ENCODE measurements around the gene CTDSPL.

Gene CTDSPL

DNA sequence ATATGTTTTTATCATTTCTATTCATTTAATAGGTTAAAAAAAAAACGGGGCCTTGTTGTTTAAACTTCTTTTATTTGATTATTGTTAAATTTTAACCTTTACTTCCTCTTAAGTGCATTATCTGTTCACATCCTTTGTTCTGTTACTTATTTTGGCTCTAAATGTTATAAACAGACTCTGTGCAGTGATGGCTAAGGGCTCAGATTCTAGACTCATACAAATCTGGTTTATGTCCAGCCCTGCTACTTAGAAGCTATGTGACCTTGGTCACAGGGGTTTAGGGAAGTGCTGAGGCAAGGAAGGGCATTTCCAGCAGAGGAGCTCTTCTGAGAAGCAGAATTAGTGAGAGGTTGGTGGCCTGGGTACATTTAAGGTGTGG is 73.6 kb downstream of the CTDSPL start:
- no peak overlapping the region for H3K4me3 Mint-ChIP-seq
- ATAC-seq (replicated peaks; ENCODE audit: extremely low read depth, poor library complexity, severe bottlenecking) (no peak), DNase-seq (ENCODE audit: low spot score in 2 of 2) (no peak)
- H3K9me3 Mint-ChIP-seq, result no peaks in the 10 kb centered on the region
- H3K36me3 Mint-ChIP-seq (ENCODE audit: insufficient read depth), result no peaks in the 10 kb centered on the region
- H3K27me3 Mint-ChIP-seq, result peaks cover 38% of the 10 kb centered on the region
- no peak overlapping the region for H3K27ac Mint-ChIP-seq (ENCODE audit: low read depth)
- H3K4me1 Mint-ChIP-seq, result no peaks in the 10 kb centered on the region

DNA sequence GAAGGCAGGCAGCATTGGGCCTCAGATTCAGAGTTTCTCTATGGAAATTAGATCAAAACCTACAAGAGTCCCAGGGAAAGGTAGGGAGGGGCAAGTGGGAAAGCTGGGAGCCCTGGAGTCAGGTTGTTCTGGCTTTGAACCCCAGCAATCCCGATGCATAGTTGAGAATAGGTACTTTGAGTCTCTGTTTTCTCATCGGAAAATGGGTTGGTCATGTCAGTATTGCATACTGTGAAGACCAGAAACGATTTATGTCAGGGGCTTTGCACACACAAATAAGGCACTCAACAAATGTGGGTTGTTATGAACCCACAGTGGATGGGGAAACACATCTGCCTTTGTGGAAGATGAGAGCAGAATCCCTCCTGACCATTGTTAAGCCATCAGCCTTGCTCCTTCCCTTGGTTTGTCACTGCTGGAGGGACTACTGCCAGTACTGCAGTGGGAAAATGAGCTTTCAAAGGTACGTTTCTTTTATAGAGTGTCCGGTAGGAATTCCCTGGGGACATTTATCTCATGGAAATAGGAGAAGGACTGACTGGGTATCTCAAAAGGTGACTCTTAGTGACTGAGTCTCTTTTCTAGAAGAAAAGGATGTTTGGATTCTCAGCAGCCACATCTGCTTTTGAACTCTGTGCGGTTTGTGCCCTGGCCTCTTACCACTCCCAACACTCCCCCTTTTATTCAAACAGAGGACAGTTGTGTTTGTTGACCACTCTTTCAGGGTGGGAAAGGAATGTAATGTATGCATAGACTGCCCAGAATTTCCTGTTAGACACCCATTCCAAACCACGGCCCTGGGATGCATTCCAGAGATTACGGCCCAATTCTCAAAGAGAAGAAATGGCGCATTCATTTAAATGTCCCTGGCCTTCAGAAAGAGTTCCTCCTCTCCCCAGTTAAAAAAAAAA is 74.3 kb downstream of the CTDSPL start:
- ATAC-seq (replicated peaks; ENCODE audit: extremely low read depth, poor library complexity, severe bottlenecking) (no peak), DNase-seq (ENCODE audit: low spot score in 2 of 2) (no peak)
- H3K4me1 Mint-ChIP-seq, result no peaks in the 10 kb centered on the region
- no peak overlapping the region for H3K4me3 Mint-ChIP-seq
- H3K36me3 Mint-ChIP-seq (ENCODE audit: insufficient read depth), result no peaks in the 10 kb centered on the region
- peaks cover 38% of the 10 kb centered on the region for H3K27me3 Mint-ChIP-seq
- no peaks in the 10 kb centered on the region for H3K9me3 Mint-ChIP-seq
- H3K27ac Mint-ChIP-seq (ENCODE audit: low read depth), result no peak overlapping the region

DNA sequence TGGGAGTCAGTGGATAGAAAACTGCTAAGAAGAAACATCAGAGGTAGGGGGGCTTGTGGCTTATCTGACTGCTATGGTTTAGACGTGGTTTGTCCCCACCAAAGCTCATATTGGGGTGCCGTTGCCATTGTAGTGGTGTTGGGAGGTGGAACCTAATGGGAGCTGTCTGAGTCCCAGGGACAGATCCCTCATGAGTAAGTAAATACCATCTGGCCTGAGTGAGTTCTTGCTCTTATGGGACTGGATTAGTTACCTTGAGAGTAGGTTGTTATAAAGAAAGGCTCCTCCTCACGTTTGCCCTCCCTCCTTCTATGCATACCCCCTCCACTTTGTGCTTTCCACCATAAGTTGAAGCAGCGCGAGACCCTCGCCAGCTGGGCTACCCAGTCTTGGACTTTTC is 75.5 kb downstream of the CTDSPL start:
- H3K27ac Mint-ChIP-seq (ENCODE audit: low read depth), result no peak overlapping the region
- H3K4me1 Mint-ChIP-seq, result no peaks in the 10 kb centered on the region
- no peaks in the 10 kb centered on the region for H3K36me3 Mint-ChIP-seq (ENCODE audit: insufficient read depth)
- ATAC-seq (replicated peaks; ENCODE audit: extremely low read depth, poor library complexity, severe bottlenecking) (no peak), DNase-seq (ENCODE audit: low spot score in 2 of 2) (no peak)
- no peaks in the 10 kb centered on the region for H3K9me3 Mint-ChIP-seq
- H3K27me3 Mint-ChIP-seq, result peaks cover 26% of the 10 kb centered on the region
- H3K4me3 Mint-ChIP-seq, result no peak overlapping the region

DNA sequence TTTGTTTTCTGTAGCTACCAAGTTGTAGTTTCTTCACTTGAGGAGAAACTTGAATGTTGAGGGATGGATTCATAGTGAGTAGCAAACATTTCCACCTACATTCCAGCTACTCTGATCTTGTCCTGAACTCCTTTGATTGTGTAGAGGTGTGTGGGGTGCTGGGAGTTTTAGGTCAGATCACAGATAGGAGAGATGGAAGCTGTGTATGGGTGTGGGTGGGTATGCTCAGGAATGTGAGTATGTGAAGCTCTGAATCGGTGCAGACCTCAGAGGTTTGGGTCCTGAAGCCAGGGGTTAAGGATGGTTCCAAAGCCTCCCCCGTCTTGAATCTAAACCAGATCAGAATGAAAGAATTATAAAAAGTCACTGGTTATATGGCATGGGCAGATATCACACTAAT is 76.3 kb downstream of the CTDSPL start:
- DNase-seq (ENCODE audit: low spot score in 2 of 2) (no peak), ATAC-seq (replicated peaks; ENCODE audit: extremely low read depth, poor library complexity, severe bottlenecking) (no peak)
- H3K36me3 Mint-ChIP-seq (ENCODE audit: insufficient read depth), result no peaks in the 10 kb centered on the region
- H3K27me3 Mint-ChIP-seq, result peaks cover 24% of the 10 kb centered on the region
- no peak overlapping the region for H3K27ac Mint-ChIP-seq (ENCODE audit: low read depth)
- H3K9me3 Mint-ChIP-seq, result no peaks in the 10 kb centered on the region
- no peak overlapping the region for H3K4me3 Mint-ChIP-seq
- no peaks in the 10 kb centered on the region for H3K4me1 Mint-ChIP-seq

DNA sequence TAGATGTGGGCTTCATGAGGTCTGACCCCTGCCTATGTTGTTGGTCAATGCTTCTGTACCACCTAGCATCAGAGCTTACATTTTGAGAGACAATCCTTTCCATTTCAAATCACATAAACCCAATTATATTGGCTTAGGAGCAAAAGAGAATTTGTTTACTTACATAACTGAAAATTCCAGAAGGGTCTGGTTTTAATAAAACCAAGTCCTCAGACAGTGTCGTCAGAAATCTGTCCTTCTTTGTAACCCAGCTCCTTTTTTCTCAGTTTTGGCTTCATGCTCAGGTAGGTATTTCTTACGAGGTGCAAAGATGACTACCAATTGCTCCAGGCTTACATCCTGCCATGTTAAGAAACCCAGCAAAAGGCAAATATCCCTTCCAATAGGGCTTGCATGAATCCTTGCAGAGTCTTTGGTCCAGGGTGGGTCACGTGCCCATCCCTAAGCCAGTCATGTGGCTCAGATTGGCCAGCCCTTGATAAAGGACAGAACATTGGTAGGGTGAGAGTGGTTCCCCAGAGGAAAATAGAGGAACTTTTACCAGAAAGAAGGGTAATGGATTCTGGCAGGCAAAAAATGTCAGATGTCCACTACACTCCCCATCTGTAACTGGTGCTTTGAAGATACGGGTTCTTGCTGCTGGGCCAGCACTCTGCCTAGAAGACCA is 78.7 kb downstream of the CTDSPL start:
- Mint-ChIP-seq H3K4me3 (no peak overlapping the region), H3K27ac (ENCODE audit: low read depth) (no peak overlapping the region), H3K36me3 (ENCODE audit: insufficient read depth) (no peaks in the 10 kb centered on the region), H3K4me1 (no peaks in the 10 kb centered on the region), H3K9me3 (no peaks in the 10 kb centered on the region), H3K27me3 (peaks cover 19% of the 10 kb centered on the region)
- DNase-seq (ENCODE audit: low spot score in 2 of 2), result no peak
- ATAC-seq (replicated peaks; ENCODE audit: extremely low read depth, poor library complexity, severe bottlenecking), result no peak

DNA sequence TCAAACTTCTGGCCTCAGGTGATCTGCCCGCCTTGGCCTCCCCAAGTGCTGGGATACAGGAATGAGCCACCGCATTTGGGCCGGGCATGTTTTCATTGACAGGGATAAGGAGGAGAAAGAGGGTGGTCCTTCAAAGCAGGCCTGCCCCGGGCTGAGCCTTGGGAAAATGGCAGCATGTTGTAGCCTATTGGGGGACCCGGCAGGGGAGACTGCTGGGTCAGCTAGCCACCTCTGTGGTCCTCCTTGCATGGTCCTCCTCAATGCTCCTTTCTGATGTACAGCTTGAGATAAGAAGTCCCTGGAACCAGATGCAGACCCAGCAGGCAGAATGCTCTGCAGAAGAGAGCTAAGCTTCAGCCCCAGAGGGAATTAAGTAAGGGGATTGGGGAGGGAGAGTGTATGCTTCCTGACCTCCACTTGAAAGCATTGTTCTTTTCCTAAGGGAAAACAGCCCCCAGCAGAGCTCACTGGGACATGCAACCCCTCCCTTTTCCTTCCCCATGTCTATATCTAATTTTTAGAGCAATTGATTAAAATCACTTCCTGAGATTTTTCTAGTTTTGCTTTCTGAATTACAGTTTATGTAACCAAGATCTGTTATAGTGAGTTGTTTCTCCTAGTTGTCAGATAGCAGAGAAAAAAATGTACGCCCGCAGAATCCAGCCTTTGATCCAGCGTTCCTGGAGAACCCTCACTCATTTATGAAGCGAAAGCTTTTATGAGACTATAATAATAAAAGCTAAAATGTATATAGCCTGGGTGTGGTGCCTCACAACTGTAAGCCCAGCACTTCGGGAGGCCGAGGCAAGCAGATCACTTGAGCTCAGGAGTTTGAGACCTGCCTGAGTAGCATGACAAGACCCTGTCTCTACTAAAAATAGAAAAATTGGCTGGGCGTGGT is 80.2 kb downstream of the CTDSPL start:
- no peaks in the 10 kb centered on the region for H3K9me3 Mint-ChIP-seq
- no peak overlapping the region for H3K27ac Mint-ChIP-seq (ENCODE audit: low read depth)
- no peak for DNase-seq (ENCODE audit: low spot score in 2 of 2)
- H3K27me3 Mint-ChIP-seq, result peaks cover 16% of the 10 kb centered on the region
- no peak overlapping the region for H3K4me3 Mint-ChIP-seq
- no peak for ATAC-seq (replicated peaks; ENCODE audit: extremely low read depth, poor library complexity, severe bottlenecking)
- H3K4me1 Mint-ChIP-seq, result no peaks in the 10 kb centered on the region
- H3K36me3 Mint-ChIP-seq (ENCODE audit: insufficient read depth), result no peaks in the 10 kb centered on the region

DNA sequence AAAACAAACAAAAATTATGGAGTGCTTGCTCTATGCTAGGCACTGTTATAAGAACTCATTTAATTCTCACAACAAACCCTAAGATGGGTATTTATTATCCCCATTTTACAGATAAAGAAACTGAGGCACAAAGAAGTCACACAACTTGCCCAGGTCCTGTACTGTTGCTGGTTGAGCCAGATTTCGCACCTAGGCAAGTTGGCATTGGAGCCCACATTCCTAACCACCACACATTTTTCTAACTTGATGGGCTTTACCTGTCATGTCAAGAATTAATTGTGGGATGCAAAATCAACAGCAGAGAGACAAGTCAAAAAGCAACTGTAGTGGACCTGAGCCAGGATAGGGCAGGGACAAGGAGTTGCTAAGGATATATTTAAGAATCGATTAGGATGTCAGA is 81.0 kb downstream of the CTDSPL start:
- Mint-ChIP-seq H3K27me3 (peaks cover 9% of the 10 kb centered on the region), H3K4me1 (no peaks in the 10 kb centered on the region), H3K27ac (ENCODE audit: low read depth) (no peak overlapping the region), H3K36me3 (ENCODE audit: insufficient read depth) (no peaks in the 10 kb centered on the region), H3K4me3 (no peak overlapping the region), H3K9me3 (no peaks in the 10 kb centered on the region)
- no peak for DNase-seq (ENCODE audit: low spot score in 2 of 2)
- ATAC-seq (replicated peaks; ENCODE audit: extremely low read depth, poor library complexity, severe bottlenecking), result no peak

DNA sequence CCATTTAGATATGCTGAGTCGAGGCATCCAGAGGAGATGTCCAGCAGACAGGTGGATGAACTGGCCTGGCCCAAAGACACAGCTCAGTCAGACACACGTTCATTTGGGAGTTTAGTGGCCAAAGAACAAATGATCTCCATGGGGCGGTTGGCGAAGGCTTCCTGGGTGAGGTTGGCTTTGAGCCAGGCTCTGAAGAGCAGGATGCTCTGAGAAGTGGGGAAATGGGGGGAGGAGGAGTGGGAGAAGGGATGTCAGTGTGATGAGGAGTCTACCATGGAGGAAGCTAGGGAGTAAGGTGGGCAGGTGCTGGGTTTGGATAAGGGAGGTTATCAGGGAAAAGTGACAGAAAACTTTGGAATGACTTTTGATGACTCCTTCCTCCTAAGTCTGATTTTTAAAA is 81.4 kb downstream of the CTDSPL start:
- no peak overlapping the region for H3K4me3 Mint-ChIP-seq
- H3K27ac Mint-ChIP-seq (ENCODE audit: low read depth), result no peak overlapping the region
- no peaks in the 10 kb centered on the region for H3K4me1 Mint-ChIP-seq
- H3K27me3 Mint-ChIP-seq, result peaks cover 8% of the 10 kb centered on the region
- H3K36me3 Mint-ChIP-seq (ENCODE audit: insufficient read depth), result no peaks in the 10 kb centered on the region
- ATAC-seq (replicated peaks; ENCODE audit: extremely low read depth, poor library complexity, severe bottlenecking), result no peak
- no peak for DNase-seq (ENCODE audit: low spot score in 2 of 2)
- H3K9me3 Mint-ChIP-seq, result no peaks in the 10 kb centered on the region

DNA sequence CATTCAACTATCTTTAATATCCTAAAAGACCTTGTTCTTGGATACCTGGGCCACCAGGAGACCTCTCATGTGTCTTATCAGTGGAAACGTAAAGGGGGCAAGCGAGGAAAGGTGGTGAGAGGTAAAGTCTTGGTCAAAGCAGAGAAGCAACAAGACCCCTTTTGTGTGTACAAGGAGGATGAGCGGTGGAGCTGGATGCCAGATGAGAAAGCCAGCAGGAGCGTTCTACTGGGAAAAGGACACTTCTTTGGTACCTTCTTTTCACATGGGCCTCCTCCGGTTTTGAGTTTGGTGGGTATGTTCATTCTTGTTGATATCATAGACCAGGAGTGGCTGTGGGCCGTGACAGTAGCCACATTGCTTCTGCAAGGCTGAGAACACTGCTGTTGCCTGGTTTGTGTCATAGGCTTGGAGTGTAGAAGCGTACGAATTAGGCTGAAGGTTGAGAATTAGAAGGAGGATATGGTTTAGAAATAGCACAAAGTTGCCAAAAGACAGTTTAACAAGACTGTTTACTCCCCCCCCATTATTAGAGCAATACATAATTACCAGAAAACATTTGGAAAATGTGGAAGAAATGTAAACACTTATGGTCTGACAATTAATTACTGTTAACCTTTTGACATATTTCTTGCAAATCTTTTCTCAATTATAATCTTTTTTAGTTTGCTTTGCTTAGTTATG is 82.1 kb downstream of the CTDSPL start:
- ATAC-seq (replicated peaks; ENCODE audit: extremely low read depth, poor library complexity, severe bottlenecking) (no peak), DNase-seq (ENCODE audit: low spot score in 2 of 2) (no peak)
- H3K9me3 Mint-ChIP-seq, result no peaks in the 10 kb centered on the region

DNA sequence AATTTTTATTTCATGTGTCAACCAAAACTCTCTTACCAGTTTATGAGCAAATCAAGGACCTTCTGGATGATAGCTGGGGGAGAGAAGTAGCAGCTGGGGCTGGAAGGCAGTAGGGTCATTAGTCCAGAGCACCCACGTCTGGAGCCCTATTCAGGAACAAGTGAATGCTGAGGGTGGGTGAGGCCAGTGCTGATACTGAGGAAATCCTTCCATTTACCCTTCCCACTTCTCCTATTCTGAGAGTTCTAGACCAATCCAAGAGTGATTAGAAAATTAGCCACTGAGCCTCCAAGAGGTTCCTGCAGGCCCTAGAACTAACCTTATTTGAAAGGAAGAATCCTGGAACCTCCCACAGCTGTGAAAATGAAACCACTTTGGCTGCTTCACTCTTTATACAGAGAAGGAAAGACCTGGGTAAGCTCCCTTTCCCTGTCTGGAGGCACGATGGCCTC is 82.7 kb downstream of the CTDSPL start:
- no peaks in the 10 kb centered on the region for H3K4me1 Mint-ChIP-seq
- DNase-seq (ENCODE audit: low spot score in 2 of 2) (no peak), ATAC-seq (replicated peaks; ENCODE audit: extremely low read depth, poor library complexity, severe bottlenecking) (no peak)
- no peak overlapping the region for H3K4me3 Mint-ChIP-seq
- peaks cover 8% of the 10 kb centered on the region for H3K27me3 Mint-ChIP-seq
- H3K36me3 Mint-ChIP-seq (ENCODE audit: insufficient read depth), result no peaks in the 10 kb centered on the region
- H3K27ac Mint-ChIP-seq (ENCODE audit: low read depth), result no peak overlapping the region
- no peaks in the 10 kb centered on the region for H3K9me3 Mint-ChIP-seq

More for the DNA sequence above, 82.1 kb downstream of the CTDSPL start:
- Mint-ChIP-seq H3K27me3 (peaks cover 8% of the 10 kb centered on the region), H3K4me1 (no peaks in the 10 kb centered on the region), H3K36me3 (ENCODE audit: insufficient read depth) (no peaks in the 10 kb centered on the region), H3K4me3 (no peak overlapping the region), H3K27ac (ENCODE audit: low read depth) (no peak overlapping the region)

DNA sequence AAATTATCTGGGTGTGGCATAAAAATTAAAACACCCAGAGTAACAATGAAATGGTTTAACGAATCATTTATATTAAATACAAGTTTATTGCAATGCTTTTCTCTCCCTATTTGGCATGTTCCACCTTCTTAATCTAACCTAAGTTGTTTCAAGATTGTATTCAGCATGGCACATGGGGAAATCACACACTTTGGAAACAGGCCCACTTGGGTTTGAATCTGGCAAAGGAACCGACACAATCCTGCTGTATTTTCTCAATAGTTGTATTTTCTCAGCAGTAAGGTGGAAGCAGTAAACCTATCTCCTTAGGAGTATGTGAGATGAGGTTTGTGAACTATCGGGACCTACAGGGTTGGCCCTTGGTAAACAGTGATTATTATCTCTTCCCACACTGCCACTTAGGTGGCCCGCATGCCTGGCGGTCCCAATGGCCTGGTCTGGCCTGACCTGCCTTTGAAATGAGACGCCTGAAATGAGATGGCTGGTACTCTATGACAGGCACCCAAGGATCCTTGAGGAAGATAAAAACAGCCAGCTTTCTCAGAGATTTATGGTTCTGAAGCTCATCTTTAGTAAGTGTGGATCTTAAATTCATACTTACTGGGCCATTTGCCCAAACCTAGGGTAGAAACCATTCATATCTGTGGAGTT is 83.6 kb downstream of the CTDSPL start:
- Mint-ChIP-seq H3K27ac (ENCODE audit: low read depth) (no peak overlapping the region), H3K4me3 (no peak overlapping the region), H3K36me3 (ENCODE audit: insufficient read depth) (no peaks in the 10 kb centered on the region), H3K4me1 (no peaks in the 10 kb centered on the region), H3K27me3 (peaks cover 8% of the 10 kb centered on the region), H3K9me3 (no peaks in the 10 kb centered on the region)
- DNase-seq (ENCODE audit: low spot score in 2 of 2) (no peak), ATAC-seq (replicated peaks; ENCODE audit: extremely low read depth, poor library complexity, severe bottlenecking) (no peak)
